ENCODE results near the gene GALNT2.

GALNT2 gene

GRCh38 chr1:230125141-230125540, 58.1 kb downstream of the GALNT2 start:
- no peak for TF ChIP-seq CTCF (IDR thresholded peaks at IDR 0.05; ENCODE audit: low read depth, low read length, missing control alignments)
- Histone ChIP-seq H3K27me3 (replicated peaks) (no peaks in the 10 kb centered on the region), H3K36me3 (replicated peaks) (no peaks in the 10 kb centered on the region), H3K27ac (no peak overlapping the region), H3K4me3 (ENCODE audit: low read depth, low read length) (no peak overlapping the region)
- DNase-seq: no peak
- in situ Hi-C loops (cut with HindIII; ENCODE audit: low pct_ligation_motif_present, low sequenced_read_pairs): no loop called here

- no peak overlapping the region for H3K27ac ChIP-seq
- in situ Hi-C loops (cut with HindIII; ENCODE audit: low pct_ligation_motif_present, low sequenced_read_pairs): no loop called here
- no peak for DNase-seq
These were observed 58.8 kb downstream of the GALNT2 start for GRCh38 chr1:230125640-230126528.

GRCh38 chr1:230126529-230127104, 59.6 kb downstream of the GALNT2 start:
- H3K27ac ChIP-seq: no peak overlapping the region
- DNase-seq: no peak
- no peaks in the 10 kb centered on the region for H3K27me3 ChIP-seq (replicated peaks)
- no peak for TF ChIP-seq CTCF (IDR thresholded peaks at IDR 0.05; ENCODE audit: low read depth, low read length, missing control alignments)
- H3K4me3 ChIP-seq (ENCODE audit: low read depth, low read length): no peak overlapping the region
- in situ Hi-C loops (cut with HindIII; ENCODE audit: low pct_ligation_motif_present, low sequenced_read_pairs): no loop called here
- H3K36me3 ChIP-seq (replicated peaks): no peaks in the 10 kb centered on the region

More at GRCh38 chr1:230125640-230126528, 58.8 kb downstream of the GALNT2 start:
- no peak for TF ChIP-seq CTCF (IDR thresholded peaks at IDR 0.05; ENCODE audit: low read depth, low read length, missing control alignments)
- Histone ChIP-seq H3K4me3 (ENCODE audit: low read depth, low read length) (no peak overlapping the region), H3K27me3 (replicated peaks) (no peaks in the 10 kb centered on the region), H3K36me3 (replicated peaks) (no peaks in the 10 kb centered on the region)

GRCh38 chr1:230127105-230128054, 60.3 kb downstream of the GALNT2 start:
- no peak for DNase-seq
- H3K4me3 ChIP-seq (ENCODE audit: low read depth, low read length): no peak overlapping the region
- no peak overlapping the region for H3K27ac ChIP-seq
- H3K27me3 ChIP-seq (replicated peaks): no peaks in the 10 kb centered on the region
- no peak for TF ChIP-seq CTCF (IDR thresholded peaks at IDR 0.05; ENCODE audit: low read depth, low read length, missing control alignments)
- no peaks in the 10 kb centered on the region for H3K36me3 ChIP-seq (replicated peaks)
- in situ Hi-C loops (cut with HindIII; ENCODE audit: low pct_ligation_motif_present, low sequenced_read_pairs): no loop called here

- Histone ChIP-seq H3K36me3 (replicated peaks) (no peaks in the 10 kb centered on the region), H3K4me3 (ENCODE audit: low read depth, low read length) (no peak overlapping the region), H3K27me3 (replicated peaks) (no peaks in the 10 kb centered on the region), H3K27ac (no peak overlapping the region)
- no peak for TF ChIP-seq CTCF (IDR thresholded peaks at IDR 0.05; ENCODE audit: low read depth, low read length, missing control alignments)
- in situ Hi-C loops (cut with HindIII; ENCODE audit: low pct_ligation_motif_present, low sequenced_read_pairs): no loop called here
- DNase-seq: no peak
These were observed 61.7 kb downstream of the GALNT2 start for GRCh38 chr1:230128569-230129285.
